ENCODE results near the gene SYT12.
"Not testable (repeated sequence)": the region's sequence is repeated elsewhere in the genome, so short reads cannot be mapped to it uniquely, and the experiment has no call there.

The SYT12 gene

DNA sequence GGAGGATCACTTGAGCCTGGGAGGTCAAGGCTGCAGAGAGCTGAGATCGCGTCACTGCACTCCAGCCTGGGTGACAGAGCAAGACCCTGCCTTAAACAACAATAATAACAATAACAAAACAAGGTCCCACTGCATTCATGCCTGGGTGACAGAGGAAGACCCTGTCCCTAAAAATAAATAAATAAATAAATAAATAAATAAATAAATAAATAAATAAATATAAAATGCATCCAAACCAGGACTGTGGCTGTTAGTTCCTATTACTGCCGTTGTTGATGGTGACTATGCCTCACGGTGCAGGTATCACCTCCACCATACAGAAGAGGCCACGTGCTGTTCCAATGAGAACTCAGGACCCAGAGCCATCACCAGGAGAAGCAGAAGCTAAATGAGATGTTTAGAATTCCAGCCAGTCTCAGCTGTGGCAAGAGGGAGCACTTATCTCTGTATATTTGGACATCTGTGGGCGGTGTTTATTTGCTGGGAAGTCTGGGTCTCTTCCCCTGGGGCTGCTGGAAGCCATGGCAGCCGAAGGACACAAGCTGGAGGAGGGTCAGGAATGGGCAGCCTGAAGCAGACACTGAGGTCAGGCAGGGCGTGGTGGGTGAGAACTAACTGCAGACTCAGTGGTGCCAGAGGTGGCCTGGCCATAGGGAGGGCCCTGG is 26.2 kb upstream of the SYT12 start:
- DNase-seq (ENCODE audit: low spot score) (no peak), ATAC-seq (ENCODE audit: low read depth) (no peak; the same call in 2 of the 3 replicates)
- Histone ChIP-seq H3K27me3 (ENCODE audit: insufficient read depth, poor library complexity, severe bottlenecking) (no peaks in the 10 kb centered on the region), H3K27ac (ENCODE audit: poor library complexity, severe bottlenecking) (no peak overlapping the region), H3K36me3 (ENCODE audit: low read depth) (no peaks in the 10 kb centered on the region), H3K9me3 (ENCODE audit: severe bottlenecking) (no peaks in the 10 kb centered on the region), H3K4me3 (ENCODE audit: severe bottlenecking) (no peak overlapping the region), H3K4me1 (ENCODE audit: insufficient read depth, poor library complexity, severe bottlenecking) (no peaks in the 10 kb centered on the region)
- TF ChIP-seq, protein P1, sequence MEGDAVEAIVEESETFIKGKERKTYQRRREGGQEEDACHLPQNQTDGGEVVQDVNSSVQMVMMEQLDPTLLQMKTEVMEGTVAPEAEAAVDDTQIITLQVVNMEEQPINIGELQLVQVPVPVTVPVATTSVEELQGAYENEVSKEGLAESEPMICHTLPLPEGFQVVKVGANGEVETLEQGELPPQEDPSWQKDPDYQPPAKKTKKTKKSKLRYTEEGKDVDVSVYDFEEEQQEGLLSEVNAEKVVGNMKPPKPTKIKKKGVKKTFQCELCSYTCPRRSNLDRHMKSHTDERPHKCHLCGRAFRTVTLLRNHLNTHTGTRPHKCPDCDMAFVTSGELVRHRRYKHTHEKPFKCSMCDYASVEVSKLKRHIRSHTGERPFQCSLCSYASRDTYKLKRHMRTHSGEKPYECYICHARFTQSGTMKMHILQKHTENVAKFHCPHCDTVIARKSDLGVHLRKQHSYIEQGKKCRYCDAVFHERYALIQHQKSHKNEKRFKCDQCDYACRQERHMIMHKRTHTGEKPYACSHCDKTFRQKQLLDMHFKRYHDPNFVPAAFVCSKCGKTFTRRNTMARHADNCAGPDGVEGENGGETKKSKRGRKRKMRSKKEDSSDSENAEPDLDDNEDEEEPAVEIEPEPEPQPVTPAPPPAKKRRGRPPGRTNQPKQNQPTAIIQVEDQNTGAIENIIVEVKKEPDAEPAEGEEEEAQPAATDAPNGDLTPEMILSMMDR (IDR thresholded peaks at IDR 0.05; ENCODE audit: poor library complexity, severe bottlenecking), result no peak

DNA sequence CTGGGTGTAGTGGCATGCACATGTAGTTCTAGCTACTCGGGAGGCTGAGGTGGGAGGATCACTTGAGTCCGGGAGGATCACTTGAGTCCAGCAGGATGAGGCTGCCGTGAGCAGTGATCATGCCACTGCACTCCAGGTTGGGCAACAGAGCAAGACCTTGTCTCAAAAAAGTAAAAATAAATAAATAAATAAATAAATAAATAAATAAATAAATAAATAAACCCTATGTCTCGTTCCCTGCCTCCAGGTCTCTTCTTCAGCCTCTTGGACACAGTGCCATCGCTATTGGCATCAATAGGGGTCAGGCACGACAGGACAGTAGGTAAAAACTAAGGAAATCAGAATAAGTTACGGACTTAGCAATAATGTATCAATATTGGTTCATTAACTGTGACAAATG is 23.4 kb upstream of the SYT12 start:
- no peak overlapping the region for H3K4me3 ChIP-seq (ENCODE audit: severe bottlenecking)
- ATAC-seq (ENCODE audit: low read depth), result no peak

DNA sequence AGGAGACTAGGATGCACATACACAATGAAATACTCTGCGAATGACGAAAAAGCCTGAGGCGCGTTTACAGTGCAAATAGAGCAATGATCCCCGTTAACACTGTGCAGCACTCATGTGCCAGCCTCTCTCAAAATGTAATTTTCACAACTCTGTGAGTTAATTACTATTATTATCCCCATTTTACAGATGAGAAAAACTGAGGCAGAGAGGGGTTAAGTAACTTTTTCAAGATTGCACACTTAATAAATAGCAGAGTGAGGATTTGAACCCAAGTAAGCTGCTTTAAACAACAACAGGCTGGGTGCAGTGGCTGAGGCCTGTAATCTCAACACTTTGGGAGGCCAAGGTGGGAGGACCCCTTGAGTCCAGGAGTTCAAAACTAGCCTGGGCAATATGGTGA is 21.6 kb upstream of the SYT12 start:
- Histone ChIP-seq H3K4me1 (ENCODE audit: insufficient read depth, poor library complexity, severe bottlenecking) (no peaks in the 10 kb centered on the region), H3K27ac (ENCODE audit: poor library complexity, severe bottlenecking) (no peak overlapping the region), H3K4me3 (ENCODE audit: severe bottlenecking) (no peak overlapping the region), H3K9me3 (ENCODE audit: severe bottlenecking) (no peaks in the 10 kb centered on the region), H3K27me3 (ENCODE audit: insufficient read depth, poor library complexity, severe bottlenecking) (no peaks in the 10 kb centered on the region), H3K36me3 (ENCODE audit: low read depth) (no peaks in the 10 kb centered on the region)
- no peak for ATAC-seq (ENCODE audit: low read depth)
- no peak for DNase-seq (ENCODE audit: low spot score)
- TF ChIP-seq, protein P1 (IDR thresholded peaks at IDR 0.05; ENCODE audit: poor library complexity, severe bottlenecking), result no peak

More for the DNA sequence above, 23.4 kb upstream of the SYT12 start:
- no peaks in the 10 kb centered on the region for H3K27me3 ChIP-seq (ENCODE audit: insufficient read depth, poor library complexity, severe bottlenecking)
- H3K27ac ChIP-seq (ENCODE audit: poor library complexity, severe bottlenecking), result no peak overlapping the region
- no peaks in the 10 kb centered on the region for H3K4me1 ChIP-seq (ENCODE audit: insufficient read depth, poor library complexity, severe bottlenecking)
- H3K9me3 ChIP-seq (ENCODE audit: severe bottlenecking), result no peaks in the 10 kb centered on the region
- DNase-seq (ENCODE audit: low spot score), result no peak
- TF ChIP-seq, protein P1 (IDR thresholded peaks at IDR 0.05; ENCODE audit: poor library complexity, severe bottlenecking), result no peak
- H3K36me3 ChIP-seq (ENCODE audit: low read depth), result no peaks in the 10 kb centered on the region

DNA sequence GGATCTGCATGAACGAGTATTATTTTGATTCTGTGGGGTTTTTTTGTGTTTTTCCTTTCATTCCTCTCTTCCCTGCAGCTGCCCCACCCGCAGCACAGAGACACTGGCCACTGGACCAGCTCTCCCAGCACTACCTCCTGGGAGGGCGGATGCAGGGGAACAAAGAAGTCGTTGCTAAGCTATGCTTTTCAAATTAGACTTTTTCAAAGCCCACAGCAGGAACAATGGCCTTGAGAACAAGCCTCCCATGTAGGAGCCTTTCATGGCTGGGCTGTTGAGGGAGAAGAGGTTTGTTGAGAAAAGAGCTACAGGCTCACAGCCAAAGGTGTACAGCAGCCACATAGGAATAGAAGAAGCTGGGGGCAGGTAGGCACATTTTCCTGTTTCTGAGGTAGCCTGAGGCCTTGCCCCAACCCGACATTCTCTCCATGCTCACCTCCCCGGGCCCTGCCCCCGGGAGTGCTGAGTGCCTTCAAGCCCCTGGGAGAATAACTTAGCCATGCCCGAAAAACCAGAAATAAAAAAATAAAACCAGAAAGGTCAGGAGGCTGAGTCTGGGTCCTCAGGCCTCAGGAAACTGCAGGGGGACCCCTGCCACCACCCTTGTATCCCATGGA is 20.5 kb upstream of the SYT12 start:
- TF ChIP-seq, protein P1 (IDR thresholded peaks at IDR 0.05; ENCODE audit: poor library complexity, severe bottlenecking), result no peak
- no peak for ATAC-seq (ENCODE audit: low read depth)
- DNase-seq (ENCODE audit: low spot score), result no peak
- no peaks in the 10 kb centered on the region for H3K9me3 ChIP-seq (ENCODE audit: severe bottlenecking)
- no peak overlapping the region for H3K27ac ChIP-seq (ENCODE audit: poor library complexity, severe bottlenecking)
- no peaks in the 10 kb centered on the region for H3K4me1 ChIP-seq (ENCODE audit: insufficient read depth, poor library complexity, severe bottlenecking)
- H3K36me3 ChIP-seq (ENCODE audit: low read depth), result no peaks in the 10 kb centered on the region
- no peak overlapping the region for H3K4me3 ChIP-seq (ENCODE audit: severe bottlenecking)
- no peaks in the 10 kb centered on the region for H3K27me3 ChIP-seq (ENCODE audit: insufficient read depth, poor library complexity, severe bottlenecking)

DNA sequence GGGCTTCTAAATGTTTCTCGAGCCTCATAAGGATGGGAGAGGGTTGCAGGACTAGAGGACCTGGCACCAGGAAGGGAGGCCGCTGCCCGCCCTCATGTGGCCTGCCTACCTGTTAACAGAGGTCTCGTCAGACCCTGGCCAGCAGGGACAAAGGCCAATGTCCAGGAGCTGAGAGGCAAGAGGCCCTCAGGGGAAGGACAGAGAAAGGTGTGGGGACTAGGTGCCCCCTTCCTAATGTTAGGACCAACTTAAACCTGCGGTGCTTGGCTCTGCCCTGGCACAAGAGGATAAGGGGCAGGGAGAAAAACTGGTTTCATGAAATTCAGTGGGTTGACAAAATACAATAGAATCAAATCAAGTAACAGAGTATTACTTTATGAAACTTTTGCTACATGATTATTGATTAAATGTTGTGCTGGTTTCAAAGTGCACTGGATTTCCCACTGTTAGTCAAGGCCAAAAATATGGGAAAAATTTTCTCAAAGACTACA is 20.0 kb upstream of the SYT12 start:
- Histone ChIP-seq H3K27ac (ENCODE audit: poor library complexity, severe bottlenecking) (no peak overlapping the region), H3K4me1 (ENCODE audit: insufficient read depth, poor library complexity, severe bottlenecking) (no peaks in the 10 kb centered on the region)
- TF ChIP-seq, protein P1 (IDR thresholded peaks at IDR 0.05; ENCODE audit: poor library complexity, severe bottlenecking), result no peak

DNA sequence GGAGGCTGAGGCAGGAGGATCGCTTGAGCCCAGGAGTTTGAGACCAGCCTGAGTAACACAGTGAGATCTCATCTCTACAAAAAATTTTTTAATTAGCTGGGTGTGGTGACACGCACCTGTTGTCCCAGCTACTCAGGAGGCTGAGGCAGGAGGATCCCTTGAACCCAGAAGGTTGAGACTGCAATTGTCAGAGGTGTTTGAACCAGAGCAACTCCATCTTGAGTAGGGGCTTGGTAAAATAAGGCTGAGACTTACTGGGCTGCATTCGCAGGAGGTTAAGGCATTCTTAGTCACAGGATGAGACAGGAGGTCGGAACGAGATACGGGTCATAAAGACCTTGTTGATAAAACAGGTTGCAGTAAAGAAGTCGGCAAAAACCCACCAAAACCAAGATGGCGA is 17.7 kb upstream of the SYT12 start:
- H3K36me3 ChIP-seq (ENCODE audit: low read depth); H3K27ac ChIP-seq (ENCODE audit: poor library complexity, severe bottlenecking); H3K4me1 ChIP-seq (ENCODE audit: insufficient read depth, poor library complexity, severe bottlenecking); DNase-seq (ENCODE audit: low spot score); ATAC-seq (ENCODE audit: low read depth); H3K9me3 ChIP-seq (ENCODE audit: severe bottlenecking); H3K27me3 ChIP-seq (ENCODE audit: insufficient read depth, poor library complexity, severe bottlenecking); H3K4me3 ChIP-seq (ENCODE audit: severe bottlenecking): not testable (repeated sequence)

More for the DNA sequence above, 20.0 kb upstream of the SYT12 start:
- ATAC-seq (ENCODE audit: low read depth) (no peak), DNase-seq (ENCODE audit: low spot score) (no peak)
- no peaks in the 10 kb centered on the region for H3K9me3 ChIP-seq (ENCODE audit: severe bottlenecking)
- H3K36me3 ChIP-seq (ENCODE audit: low read depth), result no peaks in the 10 kb centered on the region
- H3K4me3 ChIP-seq (ENCODE audit: severe bottlenecking), result no peak overlapping the region
- H3K27me3 ChIP-seq (ENCODE audit: insufficient read depth, poor library complexity, severe bottlenecking), result no peaks in the 10 kb centered on the region

Measured in RWPE2 (cell line).